Nephron progenitor cell (in vitro differentiated cells): Measurements from ENCODE around the gene SLC4A5.

Source experiments
- DNase-seq: peaks from one replicate; pipeline ENCODE4 v3.0.0; 2021
- H3K27ac Mint-ChIP-seq: 2 replicates; pipeline ENCODE4 v1.8.0; 2021; ENCODE audit warnings: mild to moderate bottlenecking, moderate library complexity, mixed read lengths
- H3K27me3 Mint-ChIP-seq: 2 replicates; pipeline ENCODE4 v1.8.0; 2021; ENCODE audit warnings: mild to moderate bottlenecking, low read depth, mixed read lengths; ENCODE audit not compliant: poor library complexity
- H3K36me3 Mint-ChIP-seq: 2 replicates; pipeline ENCODE4 v1.8.0; 2021; ENCODE audit warnings: low read depth, mixed read lengths
- H3K4me1 Mint-ChIP-seq: 2 replicates; pipeline ENCODE4 v1.8.0; 2021; ENCODE audit warnings: mixed read lengths
- H3K4me3 Mint-ChIP-seq: 2 replicates; pipeline ENCODE4 v1.8.0; 2021; ENCODE audit warnings: mild to moderate bottlenecking, moderate library complexity, mixed read lengths
- H3K9me3 Mint-ChIP-seq: 2 replicates; pipeline ENCODE4 v1.8.0; 2021; ENCODE audit warnings: mild to moderate bottlenecking, moderate library complexity, mixed read lengths
- CTCF ChIP-seq: fragments of 200-600 bp; sonication (generic); IDR thresholded peaks from 2 replicates; pipeline ENCODE4 v1.5.0; 2021; ENCODE audit warnings: antibody characterized with exemption

SLC4A5 gene

GRCh38 chr2:74252036-74252435 lies 91.2 kb downstream of the SLC4A5 start:
- Mint-ChIP-seq H3K27me3 (peaks cover 22% of the 10 kb centered on the region), H3K9me3 (no peaks in the 10 kb centered on the region), H3K4me1 (peaks cover 21% of the 10 kb centered on the region), H3K4me3 (no peak overlapping the region), H3K27ac (no peak overlapping the region), H3K36me3 (peaks cover 12% of the 10 kb centered on the region)
- no peak for DNase-seq
- TF ChIP-seq CTCF: no peak

- peaks cover 24% of the 10 kb centered on the region for H3K27me3 Mint-ChIP-seq
- H3K36me3 Mint-ChIP-seq: peaks cover 7% of the 10 kb centered on the region
- peak; percentile 58 for DNase-seq
- H3K4me3 Mint-ChIP-seq: no peak overlapping the region
- H3K9me3 Mint-ChIP-seq: no peaks in the 10 kb centered on the region
- peak; percentile 85 for TF ChIP-seq CTCF
- H3K27ac Mint-ChIP-seq: no peak overlapping the region
- peaks cover 7% of the 10 kb centered on the region for H3K4me1 Mint-ChIP-seq
Observed at GRCh38 chr2:74250189-74250631, 93.0 kb downstream of the SLC4A5 start.

- H3K36me3 Mint-ChIP-seq: peaks cover 6% of the 10 kb centered on the region
- H3K27ac Mint-ChIP-seq: no peak overlapping the region
- peaks cover 24% of the 10 kb centered on the region for H3K27me3 Mint-ChIP-seq
- H3K9me3 Mint-ChIP-seq: no peaks in the 10 kb centered on the region
- TF ChIP-seq CTCF: no peak
- no peak overlapping the region for H3K4me3 Mint-ChIP-seq
- no peak for DNase-seq
- H3K4me1 Mint-ChIP-seq: peaks cover 6% of the 10 kb centered on the region
Observed at GRCh38 chr2:74249406-74250122, 93.7 kb downstream of the SLC4A5 start.

GRCh38 chr2:74246496-74247195 lies 96.6 kb downstream of the SLC4A5 start:
- Mint-ChIP-seq H3K9me3 (no peaks in the 10 kb centered on the region), H3K4me3 (no peak overlapping the region), H3K27ac (no peak overlapping the region), H3K27me3 (peaks cover 27% of the 10 kb centered on the region), H3K4me1 (no peaks in the 10 kb centered on the region), H3K36me3 (no peaks in the 10 kb centered on the region)
- TF ChIP-seq CTCF: no peak
- DNase-seq: no peak

- Mint-ChIP-seq H3K9me3 (no peaks in the 10 kb centered on the region), H3K36me3 (no peaks in the 10 kb centered on the region), H3K4me3 (no peak overlapping the region), H3K27ac (no peak overlapping the region), H3K4me1 (no peaks in the 10 kb centered on the region), H3K27me3 (peaks cover 40% of the 10 kb centered on the region)
- no peak for TF ChIP-seq CTCF
- no peak for DNase-seq
Observed at GRCh38 chr2:74244286-74244685, 98.9 kb downstream of the SLC4A5 start.
